GM19238 (cell line): ENCODE data around the gene KLK15.

Source experiments
- DNase-seq: peaks from one replicate; pipeline ENCODE4 v3.0.0; 2011; ENCODE audit warnings: low spot score; ENCODE audit not compliant: insufficient read length

The KLK15 gene, protein sequence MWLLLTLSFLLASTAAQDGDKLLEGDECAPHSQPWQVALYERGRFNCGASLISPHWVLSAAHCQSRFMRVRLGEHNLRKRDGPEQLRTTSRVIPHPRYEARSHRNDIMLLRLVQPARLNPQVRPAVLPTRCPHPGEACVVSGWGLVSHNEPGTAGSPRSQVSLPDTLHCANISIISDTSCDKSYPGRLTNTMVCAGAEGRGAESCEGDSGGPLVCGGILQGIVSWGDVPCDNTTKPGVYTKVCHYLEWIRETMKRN

DNA sequence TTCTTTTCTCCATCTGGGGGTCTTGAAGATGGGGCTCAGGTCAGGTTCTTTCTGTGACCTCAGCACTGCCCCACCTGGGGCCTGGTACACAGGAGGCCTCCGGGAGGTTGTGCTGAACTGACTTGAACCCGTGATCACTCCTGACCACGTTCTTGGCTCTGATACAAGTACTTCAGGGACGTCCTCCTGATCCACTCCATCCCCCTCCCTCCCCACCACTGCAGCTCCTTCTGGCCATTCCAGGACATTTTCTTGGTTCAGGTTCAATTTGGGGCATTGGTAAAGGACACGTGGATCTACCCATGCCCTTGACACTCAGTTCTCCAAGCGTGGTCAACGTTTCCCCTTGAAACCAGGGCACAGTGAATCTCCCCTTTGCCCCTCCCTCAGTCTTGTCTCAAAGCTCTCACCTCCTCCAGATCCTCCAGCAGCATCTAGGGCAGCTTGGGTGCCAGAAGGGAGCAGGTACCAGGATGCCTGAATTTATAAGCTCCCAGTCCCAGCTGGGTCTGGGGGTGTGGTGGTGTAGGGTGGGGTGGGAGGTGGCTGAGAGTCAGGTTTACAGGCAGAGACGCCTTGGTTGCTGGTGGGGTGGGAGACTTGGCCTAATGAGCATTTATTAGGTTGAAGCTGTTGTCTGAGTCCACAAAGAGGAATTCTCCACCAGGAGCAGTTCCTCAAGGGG is at the start of gene KLK15:
Gene KLK15 (minus strand): TSS at position 458 of the 685 bp plus-strand sequence. CDS start 2,082 bp downstream, outside the sequence.
- DNase-seq = no peak

DNA sequence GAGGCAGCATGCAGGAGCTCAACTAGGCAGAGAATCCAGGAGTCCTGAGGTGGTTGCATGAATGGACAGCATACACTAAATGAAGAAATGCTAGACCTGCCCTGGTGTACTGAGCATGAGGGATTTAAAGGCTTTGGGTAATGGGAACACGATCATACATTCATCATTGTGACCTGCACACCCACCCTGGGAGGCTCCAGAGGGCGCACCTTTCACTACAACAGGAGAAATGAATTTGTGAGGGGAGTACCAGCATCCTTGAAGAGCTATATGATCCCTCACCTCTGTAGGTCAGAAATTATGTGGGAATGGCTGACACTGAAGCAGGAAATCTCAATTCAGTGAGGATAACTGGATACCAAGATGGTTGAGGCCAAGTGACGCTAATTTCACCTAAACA is 48.8 kb upstream of the KLK15 start:
- no peak for DNase-seq

DNA sequence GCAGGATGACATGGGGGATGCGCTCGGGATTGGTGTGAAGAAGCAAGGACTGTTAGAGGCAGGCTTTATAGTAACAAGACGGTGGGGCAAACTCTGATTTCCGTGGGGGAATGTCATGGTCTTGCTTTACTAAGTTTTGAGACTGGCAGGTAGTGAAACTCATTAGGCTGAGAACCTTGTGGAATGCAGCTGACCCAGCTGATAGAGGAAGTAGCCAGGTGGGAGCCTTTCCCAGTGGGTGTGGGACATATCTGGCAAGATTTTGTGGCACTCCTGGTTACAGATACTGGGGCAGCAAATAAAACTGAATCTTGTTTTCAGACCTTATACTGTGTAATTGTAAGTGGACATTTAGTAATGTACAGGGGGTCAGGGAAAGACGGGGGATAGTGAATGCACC is 46.9 kb upstream of the KLK15 start:
- no peak for DNase-seq

DNA sequence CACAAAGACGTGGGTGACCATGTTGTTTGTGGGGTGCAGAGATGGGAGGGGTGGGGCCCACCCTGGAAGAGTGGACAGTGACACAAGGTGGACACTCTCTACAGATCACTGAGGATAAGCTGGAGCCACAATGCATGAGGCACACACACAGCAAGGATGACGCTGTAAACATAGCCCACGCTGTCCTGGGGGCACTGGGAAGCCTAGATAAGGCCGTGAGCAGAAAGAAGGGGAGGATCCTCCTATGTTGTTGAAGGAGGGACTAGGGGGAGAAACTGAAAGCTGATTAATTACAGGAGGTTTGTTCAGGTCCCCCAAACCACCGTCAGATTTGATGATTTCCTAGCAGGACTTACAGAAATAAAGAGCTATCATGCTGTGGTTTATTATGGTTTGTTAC is 45.5 kb upstream of the KLK15 start:
- no peak for DNase-seq

DNA sequence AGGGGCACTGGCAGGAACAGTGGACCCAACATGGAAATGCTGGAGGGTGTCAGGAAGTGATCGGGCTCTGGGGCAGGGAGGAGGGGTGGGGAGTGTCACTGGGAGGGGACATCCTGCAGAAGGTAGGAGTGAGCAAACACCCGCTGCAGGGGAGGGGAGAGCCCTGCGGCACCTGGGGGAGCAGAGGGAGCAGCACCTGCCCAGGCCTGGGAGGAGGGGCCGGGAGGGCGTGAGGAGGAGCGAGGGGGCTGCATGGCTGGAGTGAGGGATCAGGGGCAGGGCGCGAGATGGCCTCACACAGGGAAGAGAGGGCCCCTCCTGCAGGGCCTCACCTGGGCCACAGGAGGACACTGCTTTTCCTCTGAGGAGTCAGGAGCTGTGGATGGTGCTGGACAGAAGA is 44.0 kb upstream of the KLK15 start:
- no peak for DNase-seq

DNA sequence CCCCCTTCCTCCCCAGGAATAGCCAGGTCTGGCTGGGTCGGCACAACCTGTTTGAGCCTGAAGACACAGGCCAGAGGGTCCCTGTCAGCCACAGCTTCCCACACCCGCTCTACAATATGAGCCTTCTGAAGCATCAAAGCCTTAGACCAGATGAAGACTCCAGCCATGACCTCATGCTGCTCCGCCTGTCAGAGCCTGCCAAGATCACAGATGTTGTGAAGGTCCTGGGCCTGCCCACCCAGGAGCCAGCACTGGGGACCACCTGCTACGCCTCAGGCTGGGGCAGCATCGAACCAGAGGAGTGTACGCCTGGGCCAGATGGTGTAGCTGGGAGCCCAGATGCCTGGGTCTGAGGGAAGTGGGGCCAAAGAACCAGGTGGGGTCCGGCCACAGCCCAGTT is 43.1 kb upstream of the KLK15 start:
- no peak for DNase-seq

DNA sequence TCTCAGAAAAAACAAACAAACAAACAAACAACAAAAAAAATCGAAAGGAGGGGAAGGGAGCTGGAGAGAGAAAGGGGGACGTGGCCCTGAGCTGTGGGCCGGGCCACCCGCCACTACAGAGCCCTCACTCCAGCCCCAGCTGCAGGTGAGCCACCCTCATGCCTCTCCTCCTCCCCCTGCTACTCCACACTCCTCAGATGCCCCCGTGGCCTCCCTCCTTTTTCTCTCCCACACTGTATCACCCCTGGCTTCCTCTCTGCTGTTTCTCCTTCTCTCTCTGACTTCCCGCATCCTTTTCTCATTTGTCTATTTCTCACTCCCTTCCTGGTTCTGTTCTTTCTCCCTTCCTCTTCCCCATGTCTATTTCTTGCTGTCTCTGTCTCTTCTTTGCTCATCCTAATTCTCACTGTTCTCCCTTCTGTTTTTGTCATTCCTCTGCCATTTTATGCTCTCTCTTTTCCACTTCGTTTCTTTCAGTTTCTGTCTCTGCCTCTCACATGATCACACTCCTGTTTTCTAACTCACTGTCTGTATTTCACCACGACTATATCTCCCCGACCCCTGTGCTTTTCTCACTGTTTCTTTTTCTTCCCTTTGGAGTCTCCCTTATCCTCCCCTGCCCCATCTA is 42.5 kb upstream of the KLK15 start:
- peak; percentile 30 for DNase-seq

DNA sequence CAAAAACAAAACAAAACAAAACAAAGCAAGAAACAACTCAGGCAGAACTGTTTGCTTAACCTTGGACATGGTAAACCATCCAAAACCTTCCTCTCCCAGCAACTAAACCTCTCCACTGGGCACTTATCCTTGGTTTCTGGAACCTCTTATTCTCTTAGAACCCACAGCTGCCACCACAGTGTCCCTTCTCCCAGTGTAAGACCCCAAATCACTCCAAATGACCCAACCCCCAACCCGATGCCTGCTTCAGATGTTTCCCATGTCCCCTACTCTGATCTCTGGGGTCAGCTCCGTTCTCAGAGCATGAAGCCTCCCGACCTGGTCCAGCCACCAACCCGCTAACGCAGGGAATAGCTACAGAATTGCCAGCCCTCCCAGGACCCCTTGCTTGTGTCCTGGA is 40.8 kb upstream of the KLK15 start:
- DNase-seq = no peak

DNA sequence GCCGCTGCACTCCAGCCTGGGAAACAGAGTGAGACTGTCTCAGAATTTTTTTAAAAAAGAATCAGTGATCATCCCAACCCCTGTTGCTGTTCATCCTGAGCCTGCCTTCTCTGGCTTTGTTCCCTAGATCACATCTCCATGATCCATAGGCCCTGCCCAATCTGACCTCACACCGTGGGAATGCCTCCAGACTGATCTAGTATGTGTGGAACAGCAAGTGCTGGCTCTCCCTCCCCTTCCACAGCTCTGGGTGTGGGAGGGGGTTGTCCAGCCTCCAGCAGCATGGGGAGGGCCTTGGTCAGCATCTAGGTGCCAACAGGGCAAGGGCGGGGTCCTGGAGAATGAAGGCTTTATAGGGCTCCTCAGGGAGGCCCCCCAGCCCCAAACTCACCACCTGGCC is 39.7 kb upstream of the KLK15 start, which contains the start of gene KLK2:
Gene KLK2 (plus strand): TSS at position 384 of the 400 bp plus-strand sequence. CDS start 35 bp downstream, outside the sequence.
- DNase-seq = no peak

DNA sequence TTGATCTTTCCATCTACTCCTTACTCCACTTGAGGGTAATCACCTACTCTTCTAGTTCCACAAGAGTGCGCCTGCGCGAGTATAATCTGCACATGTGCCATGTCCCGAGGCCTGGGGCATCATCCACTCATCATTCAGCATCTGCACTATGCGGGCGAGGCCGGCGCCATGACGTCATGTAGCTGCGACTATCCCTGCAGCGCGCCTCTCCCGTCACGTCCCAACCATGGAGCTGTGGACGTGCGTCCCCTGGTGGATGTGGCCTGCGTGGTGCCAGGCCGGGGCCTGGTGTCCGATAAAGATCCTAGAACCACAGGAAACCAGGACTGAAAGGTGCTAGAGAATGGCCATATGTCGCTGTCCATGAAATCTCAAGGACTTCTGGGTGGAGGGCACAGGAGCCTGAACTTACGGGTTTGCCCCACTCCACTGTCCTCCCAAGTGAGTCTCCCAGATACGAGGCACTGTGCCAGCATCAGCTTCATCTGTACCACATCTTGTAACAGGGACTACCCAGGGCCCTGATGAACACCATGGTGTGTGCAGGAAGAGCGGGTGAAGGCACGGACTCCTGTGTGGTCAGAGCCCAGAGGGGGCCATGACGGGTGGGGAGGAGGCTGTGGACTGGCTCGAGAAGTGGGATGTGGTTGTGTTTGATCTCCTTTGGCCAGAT is 37.2 kb upstream of the KLK15 start:
- DNase-seq = no peak

DNA sequence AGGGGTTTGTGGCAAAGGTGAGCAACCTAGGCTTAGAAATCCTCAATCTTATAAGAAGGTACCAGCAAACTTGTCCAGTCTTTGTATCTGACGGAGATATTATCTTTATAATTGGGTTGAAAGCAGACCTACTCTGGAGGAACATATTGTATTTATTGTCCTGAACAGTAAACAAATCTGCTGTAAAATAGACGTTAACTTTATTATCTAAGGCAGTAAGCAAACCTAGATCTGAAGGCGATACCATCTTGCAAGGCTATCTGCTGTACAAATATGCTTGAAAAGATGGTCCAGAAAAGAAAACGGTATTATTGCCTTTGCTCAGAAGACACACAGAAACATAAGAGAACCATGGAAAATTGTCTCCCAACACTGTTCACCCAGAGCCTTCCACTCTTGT is 36.1 kb upstream of the KLK15 start:
- no peak for DNase-seq

DNA sequence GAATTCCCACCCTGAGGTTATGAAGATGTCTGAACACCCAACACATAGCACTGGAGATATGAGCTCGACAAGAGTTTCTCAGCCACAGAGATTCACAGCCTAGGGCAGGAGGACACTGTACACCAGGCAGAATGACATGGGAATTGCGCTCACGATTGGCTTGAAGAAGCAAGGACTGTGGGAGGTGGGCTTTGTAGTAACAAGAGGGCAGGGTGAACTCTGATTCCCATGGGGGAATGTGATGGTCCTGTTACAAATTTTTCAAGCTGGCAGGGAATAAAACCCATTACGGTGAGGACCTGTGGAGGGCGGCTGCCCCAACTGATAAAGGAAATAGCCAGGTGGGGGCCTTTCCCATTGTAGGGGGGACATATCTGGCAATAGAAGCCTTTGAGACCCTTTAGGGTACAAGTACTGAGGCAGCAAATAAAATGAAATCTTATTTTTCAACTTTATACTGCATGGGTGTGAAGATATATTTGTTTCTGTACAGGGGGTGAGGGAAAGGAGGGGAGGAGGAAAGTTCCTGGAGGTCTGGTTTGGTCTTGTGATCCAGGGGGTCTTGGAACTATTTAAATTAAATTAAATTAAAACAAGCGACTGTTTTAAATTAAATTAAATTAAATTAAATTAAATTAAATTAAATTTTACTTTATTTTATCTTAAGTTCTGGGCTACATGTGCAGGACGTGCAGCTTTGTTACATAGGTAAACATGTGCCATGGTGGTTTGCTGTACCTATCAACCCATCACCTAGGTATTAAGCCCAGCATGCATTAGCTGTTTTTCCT is 28.3 kb upstream of the KLK15 start:
- DNase-seq = no peak

DNA sequence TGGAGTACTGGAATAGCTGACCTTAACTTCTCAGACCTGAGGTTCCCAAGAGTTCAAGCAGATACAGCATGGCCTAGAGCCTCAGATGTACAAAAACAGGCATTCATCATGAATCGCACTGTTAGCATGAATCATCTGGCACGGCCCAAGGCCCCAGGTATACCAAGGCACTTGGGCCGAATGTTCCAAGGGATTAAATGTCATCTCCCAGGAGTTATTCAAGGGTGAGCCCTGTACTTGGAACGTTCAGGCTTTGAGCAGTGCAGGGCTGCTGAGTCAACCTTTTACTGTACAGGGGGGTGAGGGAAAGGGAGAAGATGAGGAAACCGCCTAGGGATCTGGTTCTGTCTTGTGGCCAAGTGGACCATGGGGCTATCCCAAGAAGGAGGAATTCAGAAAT is 27.6 kb upstream of the KLK15 start:
- DNase-seq = no peak

DNA sequence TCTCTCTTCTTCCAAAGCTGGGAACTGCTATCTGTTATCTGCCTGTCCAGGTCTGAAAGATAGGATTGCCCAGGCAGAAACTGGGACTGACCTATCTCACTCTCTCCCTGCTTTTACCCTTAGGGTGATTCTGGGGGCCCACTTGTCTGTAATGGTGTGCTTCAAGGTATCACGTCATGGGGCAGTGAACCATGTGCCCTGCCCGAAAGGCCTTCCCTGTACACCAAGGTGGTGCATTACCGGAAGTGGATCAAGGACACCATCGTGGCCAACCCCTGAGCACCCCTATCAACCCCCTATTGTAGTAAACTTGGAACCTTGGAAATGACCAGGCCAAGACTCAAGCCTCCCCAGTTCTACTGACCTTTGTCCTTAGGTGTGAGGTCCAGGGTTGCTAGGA is 26.5 kb upstream of the KLK15 start:
- no peak for DNase-seq

DNA sequence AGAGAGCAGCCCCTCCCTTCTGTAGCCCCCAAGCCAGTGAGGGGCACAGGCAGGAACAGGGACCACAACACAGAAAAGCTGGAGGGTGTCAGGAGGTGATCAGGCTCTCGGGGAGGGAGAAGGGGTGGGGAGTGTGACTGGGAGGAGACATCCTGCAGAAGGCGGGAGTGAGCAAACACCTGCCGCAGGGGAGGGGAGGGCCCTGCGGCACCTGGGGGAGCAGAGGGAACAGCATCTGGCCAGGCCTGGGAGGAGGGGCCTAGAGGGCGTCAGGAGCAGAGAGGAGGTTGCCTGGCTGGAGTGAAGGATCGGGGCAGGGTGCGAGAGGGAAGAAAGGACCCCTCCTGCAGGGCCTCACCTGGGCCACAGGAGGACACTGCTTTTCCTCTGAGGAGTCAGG is 25.5 kb upstream of the KLK15 start:
- DNase-seq = no peak

DNA sequence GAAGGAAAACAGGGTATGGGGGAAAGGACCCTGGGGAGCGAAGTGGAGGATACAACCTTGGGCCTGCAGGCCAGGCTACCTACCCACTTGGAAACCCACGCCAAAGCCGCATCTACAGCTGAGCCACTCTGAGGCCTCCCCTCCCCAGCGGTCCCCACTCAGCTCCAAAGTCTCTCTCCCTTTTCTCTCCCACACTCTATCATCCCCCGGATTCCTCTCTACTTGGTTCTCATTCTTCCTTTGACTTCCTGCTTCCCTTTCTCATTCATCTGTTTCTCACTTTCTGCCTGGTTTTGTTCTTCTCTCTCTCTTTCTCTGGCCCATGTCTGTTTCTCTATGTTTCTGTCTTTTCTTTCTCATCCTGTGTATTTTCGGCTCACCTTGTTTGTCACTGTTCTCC is 24.0 kb upstream of the KLK15 start:
- no peak for DNase-seq

DNA sequence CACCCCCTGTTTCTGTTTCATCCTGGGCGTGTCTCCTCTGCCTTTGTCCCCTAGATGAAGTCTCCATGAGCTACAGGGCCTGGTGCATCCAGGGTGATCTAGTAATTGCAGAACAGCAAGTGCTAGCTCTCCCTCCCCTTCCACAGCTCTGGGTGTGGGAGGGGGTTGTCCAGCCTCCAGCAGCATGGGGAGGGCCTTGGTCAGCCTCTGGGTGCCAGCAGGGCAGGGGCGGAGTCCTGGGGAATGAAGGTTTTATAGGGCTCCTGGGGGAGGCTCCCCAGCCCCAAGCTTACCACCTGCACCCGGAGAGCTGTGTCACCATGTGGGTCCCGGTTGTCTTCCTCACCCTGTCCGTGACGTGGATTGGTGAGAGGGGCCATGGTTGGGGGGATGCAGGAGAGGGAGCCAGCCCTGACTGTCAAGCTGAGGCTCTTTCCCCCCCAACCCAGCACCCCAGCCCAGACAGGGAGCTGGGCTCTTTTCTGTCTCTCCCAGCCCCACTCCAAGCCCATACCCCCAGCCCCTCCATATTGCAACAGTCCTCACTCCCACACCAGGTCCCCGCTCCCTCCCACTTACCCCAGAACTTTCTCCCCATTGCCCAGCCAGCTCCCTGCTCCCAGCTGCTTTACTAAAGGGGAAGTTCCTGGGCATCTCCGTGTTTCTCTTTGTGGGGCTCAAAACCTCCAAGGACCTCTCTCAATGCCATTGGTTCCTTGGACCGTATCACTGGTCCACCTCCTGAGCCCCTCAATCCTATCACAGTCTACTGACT is 21.4 kb upstream of the KLK15 start, which contains the start of gene KLK3:
Gene KLK3 (plus strand): TSS at position 280 of the 775 bp plus-strand sequence. CDS start 41 bp downstream, at position 321.
- DNase-seq = no peak

DNA sequence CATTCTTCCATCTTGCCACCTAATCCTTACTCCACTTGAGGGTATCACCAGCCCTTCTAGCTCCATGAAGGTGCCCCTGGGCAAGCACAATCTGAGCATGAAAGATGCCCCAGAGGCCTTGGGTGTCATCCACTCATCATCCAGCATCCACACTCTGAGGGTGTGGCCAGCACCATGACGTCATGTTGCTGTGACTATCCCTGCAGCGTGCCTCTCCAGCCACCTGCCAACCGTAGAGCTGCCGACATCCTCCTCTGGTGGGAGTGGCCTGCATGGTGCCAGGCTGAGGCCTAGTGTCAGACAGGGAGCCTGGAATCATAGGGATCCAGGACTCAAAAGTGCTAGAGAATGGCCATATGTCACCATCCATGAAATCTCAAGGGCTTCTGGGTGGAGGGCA is 18.2 kb upstream of the KLK15 start:
- no peak for DNase-seq

DNA sequence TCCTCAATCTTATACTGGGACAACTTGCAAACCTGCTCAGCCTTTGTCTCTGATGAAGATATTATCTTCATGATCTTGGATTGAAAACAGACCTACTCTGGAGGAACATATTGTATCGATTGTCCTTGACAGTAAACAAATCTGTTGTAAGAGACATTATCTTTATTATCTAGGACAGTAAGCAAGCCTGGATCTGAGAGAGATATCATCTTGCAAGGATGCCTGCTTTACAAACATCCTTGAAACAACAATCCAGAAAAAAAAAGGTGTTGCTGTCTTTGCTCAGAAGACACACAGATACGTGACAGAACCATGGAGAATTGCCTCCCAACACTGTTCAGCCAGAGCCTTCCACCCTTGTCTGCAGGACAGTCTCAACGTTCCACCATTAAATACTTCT is 17.4 kb upstream of the KLK15 start:
- DNase-seq = no peak

DNA sequence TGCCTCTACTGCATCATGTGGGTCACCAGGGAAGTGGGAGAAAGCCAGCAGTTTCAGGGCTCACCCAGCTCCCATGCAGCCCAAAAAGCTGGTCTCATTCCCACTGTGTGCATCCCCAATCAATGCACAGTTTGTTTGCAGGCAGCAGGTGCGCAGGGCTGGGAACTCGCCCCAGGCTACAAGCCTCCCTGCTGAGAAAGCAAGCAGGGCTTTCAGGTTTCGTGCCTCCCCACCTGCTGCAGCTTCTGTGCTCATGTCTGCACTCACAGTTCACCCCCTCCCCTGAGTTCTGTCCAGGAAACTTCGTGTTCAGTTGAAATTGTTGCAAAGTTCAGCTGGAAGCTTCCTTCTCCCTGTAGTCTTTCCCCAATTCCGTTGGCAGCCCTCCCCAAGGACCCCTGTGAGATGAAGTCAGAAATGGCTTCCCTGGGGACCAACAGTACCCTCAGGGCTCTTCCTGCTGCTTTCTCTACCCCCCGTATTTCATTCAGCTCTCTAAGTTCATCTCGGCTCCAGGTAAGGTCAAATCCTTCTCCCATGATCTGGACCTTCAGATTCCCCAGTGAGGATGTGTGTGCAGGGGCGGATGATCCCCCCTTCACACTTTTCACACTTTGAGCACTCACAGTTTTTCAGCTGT is 11.0 kb upstream of the KLK15 start:
- DNase-seq = no peak
